WTC11 (cell line): ENCODE results near the gene JRKL. TPM values are rescaled to one million over a fixed set of nuclear protein-coding genes. Genes with fewer than 3 reads are reported as not detected.

Source experiments
- ATAC-seq: fragments of 200-7000 bp; cut with Tn5 transposase; 2 replicates; pipeline ENCODE4 v1.10.0; 2021; ENCODE audit warnings: mild to moderate bottlenecking, moderate library complexity
- CTCF ChIA-PET: fragments of 300-600 bp; sonication (Branson Sonifier 250); formaldehyde crosslinking; loops from one replicate; lab custom pipeline; 2021; ENCODE audit warnings: antibody characterized with exemption; lab: Charles Lee
- POLR2A ChIA-PET: fragments of 350-600 bp; sonication (Branson Sonifier 250); formaldehyde crosslinking; loops from one replicate; lab custom pipeline; 2021; ENCODE audit warnings: antibody characterized with exemption; lab: Charles Lee
- DNase-seq: peaks from one replicate; pipeline ENCODE4 v3.0.0; 2021; ENCODE audit warnings: low spot score
- H3K27ac Mint-ChIP-seq: 2 replicates; pipeline ENCODE4 v1.8.0; 2021; ENCODE audit warnings: mixed read lengths
- H3K27me3 Mint-ChIP-seq: 2 replicates; pipeline ENCODE4 v1.8.0; 2021; ENCODE audit warnings: low read depth, mild to moderate bottlenecking, moderate library complexity, mixed read lengths
- H3K36me3 Mint-ChIP-seq: 2 replicates; pipeline ENCODE4 v1.8.0; 2021; ENCODE audit warnings: mixed read lengths
- H3K4me1 Mint-ChIP-seq: 2 replicates; pipeline ENCODE4 v1.8.0; 2022; ENCODE audit warnings: mixed read lengths
- H3K4me3 Mint-ChIP-seq: 2 replicates; pipeline ENCODE4 v1.8.0; 2021; ENCODE audit warnings: mild to moderate bottlenecking, moderate library complexity, mixed read lengths
- H3K9me3 Mint-ChIP-seq: 2 replicates; pipeline ENCODE4 v1.8.0; 2021; ENCODE audit warnings: mixed read lengths
- ATF6 ChIP-seq: sonication (generic); formaldehyde crosslinking; IDR thresholded peaks from 2 replicates; pipeline ENCODE4 v1.8.1; 2023; ENCODE audit warnings: mild to moderate bottlenecking, missing genetic modification reagents
- EMX1 ChIP-seq: fragments of 250-450 bp; sonication (Bioruptor Pico); IDR thresholded peaks from 2 replicates; pipeline ENCODE4 v1.8.0; 2021; ENCODE audit warnings: mild to moderate bottlenecking
- GRHL2 ChIP-seq: fragments of 250-450 bp; sonication (Bioruptor Pico); IDR thresholded peaks from 2 replicates; pipeline ENCODE4 v1.8.0; 2022; ENCODE audit warnings: mild to moderate bottlenecking, moderate library complexity; ENCODE audit not compliant: insufficient replicate concordance, severe bottlenecking
- IRF2 ChIP-seq: sonication (generic); formaldehyde crosslinking; IDR thresholded peaks from 2 replicates; pipeline ENCODE4 v1.8.0; 2022; ENCODE audit warnings: low read depth, missing genetic modification reagents, borderline replicate concordance
- KAT7 ChIP-seq: sonication (generic); formaldehyde crosslinking; IDR thresholded peaks from 2 replicates; pipeline ENCODE4 v1.8.1; 2023; ENCODE audit warnings: missing genetic modification reagents, mild to moderate bottlenecking, borderline replicate concordance
- TP53 ChIP-seq: sonication (generic); formaldehyde crosslinking; IDR thresholded peaks from 2 replicates; pipeline ENCODE4 v1.8.1; 2023; ENCODE audit warnings: mild to moderate bottlenecking, missing genetic modification reagents
- ZNF281 ChIP-seq: sonication (generic); formaldehyde crosslinking; IDR thresholded peaks from 2 replicates; pipeline ENCODE4 v1.8.0; 2023; ENCODE audit warnings: mild to moderate bottlenecking, missing genetic modification reagents
- ZNF317 ChIP-seq: sonication (generic); formaldehyde crosslinking; IDR thresholded peaks from 2 replicates; pipeline ENCODE4 v1.8.1; 2023; ENCODE audit warnings: low read depth, mild to moderate bottlenecking, moderate library complexity, missing genetic modification reagents, borderline replicate concordance
- ZNF425 ChIP-seq: fragments of 250-450 bp; sonication (Bioruptor Pico); conservative IDR thresholded peaks from 2 replicates; pipeline ENCODE4 v1.9.0; 2021; ENCODE audit warnings: mild to moderate bottlenecking
- total RNA-seq: library from RNA; stranded (reverse); gene quantifications from 3 replicates; pipeline ENCODE4 v1.2.3, GENCODE V29; 2021
- TF ChIP-seq, protein P1 (sequence below): sonication (generic); formaldehyde crosslinking; IDR thresholded peaks from 2 replicates; pipeline ENCODE4 v1.8.1; 2022; ENCODE audit warnings: low read depth, mild to moderate bottlenecking, moderate library complexity, missing genetic modification reagents, borderline replicate concordance

The JRKL gene
- total RNA-seq, 1 experiment from 2014 or later = 6.1 TPM

DNA sequence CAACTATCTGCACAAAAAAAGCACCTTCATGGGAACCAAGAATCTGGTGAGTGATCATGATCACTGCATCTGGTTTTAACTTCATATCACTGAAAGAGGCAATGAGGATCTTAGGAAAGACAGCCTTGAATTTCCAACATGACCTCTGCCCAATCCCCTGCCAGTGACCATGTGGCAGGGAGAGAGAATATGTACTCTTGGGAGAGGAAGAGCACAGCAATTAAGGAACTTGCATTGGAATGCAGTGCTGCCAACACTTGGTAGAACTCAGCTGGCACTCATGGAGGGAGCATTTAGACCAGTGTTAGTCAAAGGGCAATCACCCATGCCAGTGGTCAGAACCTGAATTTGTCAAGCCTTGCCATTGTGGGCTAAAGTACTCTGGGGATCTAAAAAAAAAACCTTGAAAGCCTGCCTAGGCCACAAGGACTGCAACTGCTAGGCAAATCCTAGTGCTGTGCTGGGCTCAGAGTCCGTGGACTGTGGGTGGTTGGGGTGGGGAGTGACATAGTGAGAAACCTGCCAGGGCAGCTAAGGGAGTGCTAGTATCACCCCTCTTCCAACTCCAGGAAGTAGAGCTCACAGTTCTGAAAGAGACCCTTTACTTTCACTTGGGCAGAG, 23.1 kb downstream of the JRKL start:
- Mint-ChIP-seq H3K4me1 (peaks cover 7% of the 10 kb centered on the region; the same call in 1 of the 2 replicates), H3K27me3 (peaks cover 6% of the 10 kb centered on the region), H3K36me3 (peaks cover 12% of the 10 kb centered on the region), H3K4me3 (no peak overlapping the region; the same call in 1 of the 2 replicates), H3K9me3 (peaks cover 16% of the 10 kb centered on the region), H3K27ac (no peak overlapping the region)
- no peak for DNase-seq
- POLR2A ChIA-PET = no interaction called here
- TF ChIP-seq GRHL2 = no peak
- TF ChIP-seq KAT7 (CRISPR knock-in tag) = no peak
- TF ChIP-seq ZNF425 (CRISPR knock-in tag) = no peak
- TF ChIP-seq ZNF317 (CRISPR knock-in tag) = no peak
- CTCF ChIA-PET = interaction anchor here (0.9 to 1.0 kb wide), 2 partner anchors 70 to 577 kb away, joined by 3 to 4 read pairs; partner anchors contain the start of gene MAML2
- peak; percentile 16; the same call in 1 of the 2 replicates for ATAC-seq

DNA sequence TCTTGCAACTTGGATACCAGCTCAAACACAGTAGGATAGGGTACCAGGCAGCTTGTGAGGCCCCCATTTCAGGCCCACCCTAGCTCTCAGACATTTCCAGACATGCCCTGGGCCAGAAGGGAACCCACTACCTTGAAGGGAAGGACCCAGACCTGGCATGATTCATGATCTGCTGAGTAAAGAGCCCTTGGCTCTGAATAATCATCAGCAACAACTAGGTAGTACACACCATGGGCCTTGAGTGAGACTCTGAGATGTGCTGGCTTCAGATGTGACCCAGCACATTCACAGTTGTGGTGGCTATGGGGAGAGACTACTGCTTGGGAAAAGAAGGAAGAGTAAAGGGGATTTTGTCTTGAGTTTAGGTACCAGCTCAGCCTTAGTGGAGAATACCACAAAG, 23.6 kb downstream of the JRKL start:
- POLR2A ChIA-PET = no interaction called here

More for the DNA sequence above, 23.6 kb downstream of the JRKL start:
- Mint-ChIP-seq H3K27ac (no peak overlapping the region), H3K4me3 (no peak overlapping the region), H3K4me1 (peaks cover 7% of the 10 kb centered on the region; the same call in 1 of the 2 replicates), H3K27me3 (peaks cover 6% of the 10 kb centered on the region), H3K36me3 (peaks cover 12% of the 10 kb centered on the region), H3K9me3 (peaks cover 16% of the 10 kb centered on the region)
- ATAC-seq (no peak), DNase-seq (no peak)
- CTCF ChIA-PET = interaction anchor here (0.9 to 1.0 kb wide), 2 partner anchors 70 to 577 kb away, joined by 3 to 4 read pairs; partner anchors contain the start of gene MAML2
- TF ChIP-seq, protein P1, sequence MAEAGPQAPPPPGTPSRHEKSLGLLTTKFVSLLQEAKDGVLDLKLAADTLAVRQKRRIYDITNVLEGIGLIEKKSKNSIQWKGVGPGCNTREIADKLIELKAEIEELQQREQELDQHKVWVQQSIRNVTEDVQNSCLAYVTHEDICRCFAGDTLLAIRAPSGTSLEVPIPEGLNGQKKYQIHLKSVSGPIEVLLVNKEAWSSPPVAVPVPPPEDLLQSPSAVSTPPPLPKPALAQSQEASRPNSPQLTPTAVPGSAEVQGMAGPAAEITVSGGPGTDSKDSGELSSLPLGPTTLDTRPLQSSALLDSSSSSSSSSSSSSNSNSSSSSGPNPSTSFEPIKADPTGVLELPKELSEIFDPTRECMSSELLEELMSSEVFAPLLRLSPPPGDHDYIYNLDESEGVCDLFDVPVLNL (CRISPR knock-in tag) = no peak
- TF ChIP-seq IRF2 (no peak), ATF6 (no peak), ZNF425 (CRISPR knock-in tag) (no peak), KAT7 (CRISPR knock-in tag) (no peak), EMX1 (CRISPR knock-in tag) (no peak), ZNF281 (CRISPR knock-in tag) (no peak), TP53 (CRISPR knock-in tag) (no peak)
